Bronchial epithelial cell (primary cell): Measurements from ENCODE around the gene CLRN3. TPM values are rescaled to one million over a fixed set of nuclear protein-coding genes. Genes with fewer than 3 reads are reported as not detected.

Experiments used
- DNase-seq: peaks from one replicate; pipeline ENCODE4 v3.0.0-alpha.2; 2010; ENCODE audit warnings: low read depth
- FAIRE-seq: peaks from 2 replicates; lab custom pipeline; 2011; peaks lifted over from hg19 to GRCh38; lab: Jason Lieb, UNC
- H3K27me3 ChIP-seq: 2 replicates; pipeline ENCODE4 v1.5.1; 2011; ENCODE audit warnings: low read length; ENCODE audit not compliant: control insufficient read depth, insufficient read depth
- H3K36me3 ChIP-seq: 2 replicates; pipeline ENCODE4 v1.5.1; 2011; ENCODE audit warnings: low read length; ENCODE audit not compliant: control insufficient read depth, insufficient read depth
- H3K4me3 ChIP-seq: 2 replicates; pipeline ENCODE4 v1.5.1; 2011; ENCODE audit warnings: mild to moderate bottlenecking, low read depth, low read length, control low read depth
- CTCF ChIP-seq: IDR thresholded peaks from 2 replicates; pipeline ENCODE4 v1.5.1; 2011; ENCODE audit warnings: mild to moderate bottlenecking, moderate library complexity, low read length, control low read depth, inconsistent platforms; ENCODE audit not compliant: insufficient read depth, severe bottlenecking
- total RNA-seq: library from RNA; depleted of rRNA; stranded (reverse); fragments of >200 nt; gene quantifications from 2 replicates; pipeline ENCODE4 v1.2.1, GENCODE V29; 2014

CLRN3 gene
- total RNA-seq, 1 donor from 2014 or later = not detected

GRCh38 chr10:127878475-127879055 is 14.2 kb downstream of the CLRN3 start:
- no peaks in the 10 kb centered on the region for H3K27me3 ChIP-seq
- DNase-seq (no peak), FAIRE-seq (no peak)
- no peak for TF ChIP-seq CTCF
- H3K4me3 ChIP-seq = no peak overlapping the region
- no peaks in the 10 kb centered on the region for H3K36me3 ChIP-seq

GRCh38 chr10:127877699-127878098 is 15.0 kb downstream of the CLRN3 start:
- TF ChIP-seq CTCF = no peak
- DNase-seq (no peak), FAIRE-seq (no peak)
- Histone ChIP-seq H3K27me3 (no peaks in the 10 kb centered on the region), H3K4me3 (no peak overlapping the region), H3K36me3 (no peaks in the 10 kb centered on the region)

- Histone ChIP-seq H3K27me3 (no peaks in the 10 kb centered on the region), H3K36me3 (no peaks in the 10 kb centered on the region), H3K4me3 (no peak overlapping the region)
- DNase-seq (peak; percentile 25), FAIRE-seq (no peak)
- TF ChIP-seq CTCF = no peak
Measured at GRCh38 chr10:127877116-127877515, 15.6 kb downstream of the CLRN3 start.

- TF ChIP-seq CTCF = no peak
- Histone ChIP-seq H3K4me3 (no peak overlapping the region), H3K36me3 (no peaks in the 10 kb centered on the region), H3K27me3 (no peaks in the 10 kb centered on the region)
- no peak for FAIRE-seq
- no peak for DNase-seq
Measured at GRCh38 chr10:127875916-127876315, 16.8 kb downstream of the CLRN3 start.

- FAIRE-seq (no peak), DNase-seq (no peak)
- no peak overlapping the region for H3K4me3 ChIP-seq
- no peaks in the 10 kb centered on the region for H3K36me3 ChIP-seq
- H3K27me3 ChIP-seq = no peaks in the 10 kb centered on the region
- TF ChIP-seq CTCF = no peak
Measured at GRCh38 chr10:127875449-127875765, 17.3 kb downstream of the CLRN3 start.
